ENCODE results near the gene NEUROD4.

The NEUROD4 gene

DNA sequence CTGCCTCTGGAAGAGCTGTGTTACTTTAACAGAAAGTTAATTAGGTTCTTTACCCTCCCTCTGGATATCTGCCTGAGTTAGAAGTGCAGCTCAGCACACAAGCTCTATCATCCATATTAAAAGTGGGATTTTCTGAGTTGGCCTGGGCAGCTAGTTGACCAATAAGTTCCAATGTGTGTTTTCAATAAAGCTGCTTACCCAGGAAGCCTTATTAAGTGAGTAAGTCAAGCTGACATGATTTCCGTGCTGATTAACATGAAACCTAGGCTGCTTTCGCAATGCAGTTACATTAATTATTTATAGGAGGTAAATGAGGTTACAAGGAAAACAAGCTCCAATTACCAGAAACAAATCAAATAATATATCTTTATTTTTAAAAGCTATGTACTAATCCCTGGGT lies 4.8 kb downstream of the NEUROD4 start:
- H3K4me3 ChIP-seq (ENCODE audit: low read depth, low read length) = no peak overlapping the region
- no peak for DNase-seq (ENCODE audit: low read depth)
- TF ChIP-seq, protein P1, sequence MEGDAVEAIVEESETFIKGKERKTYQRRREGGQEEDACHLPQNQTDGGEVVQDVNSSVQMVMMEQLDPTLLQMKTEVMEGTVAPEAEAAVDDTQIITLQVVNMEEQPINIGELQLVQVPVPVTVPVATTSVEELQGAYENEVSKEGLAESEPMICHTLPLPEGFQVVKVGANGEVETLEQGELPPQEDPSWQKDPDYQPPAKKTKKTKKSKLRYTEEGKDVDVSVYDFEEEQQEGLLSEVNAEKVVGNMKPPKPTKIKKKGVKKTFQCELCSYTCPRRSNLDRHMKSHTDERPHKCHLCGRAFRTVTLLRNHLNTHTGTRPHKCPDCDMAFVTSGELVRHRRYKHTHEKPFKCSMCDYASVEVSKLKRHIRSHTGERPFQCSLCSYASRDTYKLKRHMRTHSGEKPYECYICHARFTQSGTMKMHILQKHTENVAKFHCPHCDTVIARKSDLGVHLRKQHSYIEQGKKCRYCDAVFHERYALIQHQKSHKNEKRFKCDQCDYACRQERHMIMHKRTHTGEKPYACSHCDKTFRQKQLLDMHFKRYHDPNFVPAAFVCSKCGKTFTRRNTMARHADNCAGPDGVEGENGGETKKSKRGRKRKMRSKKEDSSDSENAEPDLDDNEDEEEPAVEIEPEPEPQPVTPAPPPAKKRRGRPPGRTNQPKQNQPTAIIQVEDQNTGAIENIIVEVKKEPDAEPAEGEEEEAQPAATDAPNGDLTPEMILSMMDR (IDR thresholded peaks at IDR 0.05; ENCODE audit: low read depth, low read length, missing control alignments) = no peak

DNA sequence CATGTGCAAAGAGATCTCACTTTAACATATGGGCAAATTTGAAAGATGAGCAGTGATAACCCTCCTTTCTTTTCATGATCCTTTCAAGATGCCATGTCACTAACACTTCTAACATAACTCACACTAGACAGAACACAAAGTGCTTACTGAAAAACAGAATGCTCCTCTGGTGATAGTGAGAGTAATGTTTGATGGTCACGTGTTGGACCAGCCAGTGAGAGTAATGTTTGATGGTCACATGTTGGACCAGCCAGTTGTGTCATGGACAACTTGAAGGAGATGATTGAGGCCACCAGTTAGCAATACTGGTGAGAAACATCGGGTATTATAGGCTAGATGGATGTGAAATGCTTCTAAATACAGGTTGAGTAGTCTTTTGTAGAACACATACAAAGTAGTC lies 5.7 kb downstream of the NEUROD4 start:
- no peak overlapping the region for H3K4me3 ChIP-seq (ENCODE audit: low read depth, low read length)
- TF ChIP-seq, protein P1 (IDR thresholded peaks at IDR 0.05; ENCODE audit: low read depth, low read length, missing control alignments) = no peak
- DNase-seq (ENCODE audit: low read depth) = no peak

DNA sequence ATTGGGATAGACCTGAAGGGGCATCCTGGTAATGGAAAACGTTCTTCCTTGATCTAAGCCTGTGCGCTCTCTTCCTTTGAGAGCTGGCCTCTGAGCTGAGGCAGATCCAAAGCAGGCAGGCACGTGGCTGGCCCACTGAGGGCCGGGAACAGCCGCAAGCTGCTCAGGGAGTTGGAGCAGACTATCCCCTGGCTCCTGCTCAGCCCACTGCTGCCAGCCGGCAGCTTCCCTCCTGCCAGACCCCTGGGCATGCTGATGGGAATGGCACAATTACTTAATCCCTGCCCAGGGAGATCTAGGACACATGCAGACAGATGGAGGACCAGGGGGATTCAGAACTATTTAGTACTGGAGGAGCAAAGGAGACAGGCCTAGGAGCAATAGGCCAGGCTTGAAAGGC lies 14.4 kb downstream of the NEUROD4 start:
- TF ChIP-seq, protein P1 (IDR thresholded peaks at IDR 0.05; ENCODE audit: low read depth, low read length, missing control alignments) = no peak
- no peak for DNase-seq (ENCODE audit: low read depth)
- no peak overlapping the region for H3K4me3 ChIP-seq (ENCODE audit: low read depth, low read length)

DNA sequence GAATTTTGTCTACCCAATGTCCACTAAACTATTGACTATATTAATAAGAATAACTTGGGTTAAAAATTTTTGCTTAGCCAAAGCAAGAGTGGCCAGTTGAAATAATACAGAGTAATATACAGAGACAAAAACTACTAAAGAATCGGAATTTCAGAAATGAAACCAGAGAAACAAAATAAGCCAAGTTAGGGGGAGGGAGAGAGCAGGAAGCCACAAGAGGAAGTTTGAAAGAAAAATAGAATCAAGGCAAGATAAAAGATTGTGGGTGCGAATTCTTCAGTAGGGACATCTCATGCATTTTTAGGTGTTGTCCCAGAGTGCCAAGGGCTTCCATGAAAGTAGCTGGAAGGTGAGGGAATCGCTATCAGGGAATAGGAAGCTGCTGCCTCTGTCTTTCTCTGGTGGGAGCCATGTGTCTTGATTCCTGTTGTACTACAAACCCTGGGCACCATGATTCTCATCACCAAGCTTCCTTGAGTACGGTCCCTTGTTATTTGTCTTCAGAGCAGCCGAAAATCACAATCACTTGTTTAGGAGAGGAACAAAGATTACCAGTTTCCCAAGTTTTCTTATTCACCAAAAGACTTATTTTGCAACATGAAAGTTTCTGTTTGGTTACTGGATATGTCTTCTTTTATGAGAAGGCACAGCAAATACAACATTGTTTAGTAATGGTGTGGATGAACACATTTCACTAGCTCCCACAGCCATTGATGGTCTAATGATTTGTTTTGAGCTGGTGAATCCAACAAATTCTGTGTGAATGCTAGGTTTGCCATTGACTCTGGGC lies 16.7 kb downstream of the NEUROD4 start:
- TF ChIP-seq, protein P1 (IDR thresholded peaks at IDR 0.05; ENCODE audit: low read depth, low read length, missing control alignments) = no peak
- no peak overlapping the region for H3K4me3 ChIP-seq (ENCODE audit: low read depth, low read length)
- no peak for DNase-seq (ENCODE audit: low read depth)

DNA sequence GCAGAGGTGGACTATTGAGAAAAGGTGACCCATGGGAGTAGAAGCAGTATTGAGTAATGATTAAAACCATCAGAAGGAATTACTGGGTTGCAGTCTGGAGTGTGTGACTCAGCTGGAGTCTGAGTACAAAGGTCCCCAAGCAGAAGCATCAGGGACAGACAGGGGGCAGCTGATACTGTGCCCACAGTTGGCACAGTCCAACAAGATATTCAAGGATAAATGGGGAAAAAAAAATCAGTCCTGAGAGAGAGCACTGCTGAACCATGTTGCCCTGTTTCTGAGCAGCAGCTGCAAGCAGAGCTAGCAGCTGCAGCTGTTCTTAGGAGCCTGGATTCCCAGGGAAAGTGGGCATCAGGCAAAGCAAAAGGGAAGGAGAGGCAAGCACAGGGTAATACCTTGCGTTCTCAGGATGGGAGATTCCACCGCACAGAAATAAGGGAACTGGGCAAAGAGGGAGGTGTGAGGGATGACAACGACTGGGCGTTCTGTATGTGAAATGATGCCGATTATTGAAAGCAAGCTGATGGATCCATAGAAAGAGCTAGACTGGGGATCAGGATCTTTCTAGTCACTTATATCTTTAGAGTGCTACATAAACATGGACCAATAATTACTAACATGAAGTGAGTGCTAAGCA lies 17.7 kb downstream of the NEUROD4 start:
- no peak for DNase-seq (ENCODE audit: low read depth)
- TF ChIP-seq, protein P1 (IDR thresholded peaks at IDR 0.05; ENCODE audit: low read depth, low read length, missing control alignments) = no peak

DNA sequence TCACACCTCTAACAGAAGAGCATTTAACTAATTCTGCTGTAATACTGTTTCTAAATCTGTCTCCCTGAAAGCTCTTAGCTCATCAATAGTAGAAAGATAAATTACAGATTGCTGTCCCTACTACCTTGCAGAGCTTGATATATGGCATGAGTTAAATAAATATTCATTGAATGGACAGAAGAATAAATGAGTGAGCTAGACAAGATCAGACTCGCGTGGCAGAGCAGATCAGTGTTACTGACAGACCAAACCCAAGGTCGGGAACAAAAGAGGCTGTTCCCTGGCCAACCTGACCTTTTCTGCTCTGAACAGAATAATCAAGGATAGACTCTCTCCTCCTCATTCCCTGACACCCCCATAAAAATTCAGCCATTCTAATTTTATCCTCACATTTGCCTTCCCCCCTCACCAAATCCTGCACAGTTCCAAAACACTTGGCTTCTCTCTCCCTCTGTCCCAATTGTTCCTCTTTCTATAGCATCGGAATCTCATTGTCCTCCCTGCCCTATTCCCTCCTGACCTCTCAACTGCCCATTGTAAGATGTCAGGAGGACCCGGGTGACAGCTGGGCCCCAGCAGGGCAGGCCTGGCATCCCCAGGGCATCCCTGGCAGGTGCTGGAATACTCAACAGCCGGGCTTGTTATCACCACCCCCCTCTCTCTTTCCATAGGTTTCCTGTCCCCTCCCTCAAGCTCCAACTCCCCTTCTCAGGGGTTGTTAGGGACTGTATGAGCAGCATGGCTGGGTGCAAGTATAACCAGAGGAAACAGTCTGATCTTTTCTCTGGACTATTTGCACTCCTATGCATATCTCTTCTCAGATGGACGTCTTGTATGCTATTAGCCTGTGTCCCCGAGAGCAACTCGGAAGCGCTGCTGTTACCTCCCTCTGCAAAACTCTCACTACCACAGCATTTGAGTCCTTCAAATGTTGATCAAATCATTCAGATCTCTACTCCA lies 19.9 kb downstream of the NEUROD4 start:
- TF ChIP-seq, protein P1 (IDR thresholded peaks at IDR 0.05; ENCODE audit: low read depth, low read length, missing control alignments) = no peak
- H3K4me3 ChIP-seq (ENCODE audit: low read depth, low read length) = no peak overlapping the region
- DNase-seq (ENCODE audit: low read depth) = no peak

More for the DNA sequence above, 17.7 kb downstream of the NEUROD4 start:
- H3K4me3 ChIP-seq (ENCODE audit: low read depth, low read length) = no peak overlapping the region
